Stimulated activated CD8-positive, alpha-beta memory T cell treated with anti-CD3 and anti-CD28 coated beads, Interleukin-7, amount 100 ng/mL, for 24 hours (primary cell): ENCODE measurements around the gene LRG1.

Experiments used
- DNase-seq: peaks from one replicate; pipeline ENCODE4 v3.0.0-alpha.2; 2020; ENCODE audit warnings: low read depth

Gene LRG1

GRCh38 chr19:4493104-4493928, 46.5 kb downstream of the LRG1 start:
- no peak for DNase-seq

GRCh38 chr19:4492337-4493103, 47.3 kb downstream of the LRG1 start:
- no peak for DNase-seq

GRCh38 chr19:4491446-4491845, 48.4 kb downstream of the LRG1 start:
- no peak for DNase-seq

GRCh38 chr19:4488496-4488895, 51.3 kb downstream of the LRG1 start:
- no peak for DNase-seq

DNA sequence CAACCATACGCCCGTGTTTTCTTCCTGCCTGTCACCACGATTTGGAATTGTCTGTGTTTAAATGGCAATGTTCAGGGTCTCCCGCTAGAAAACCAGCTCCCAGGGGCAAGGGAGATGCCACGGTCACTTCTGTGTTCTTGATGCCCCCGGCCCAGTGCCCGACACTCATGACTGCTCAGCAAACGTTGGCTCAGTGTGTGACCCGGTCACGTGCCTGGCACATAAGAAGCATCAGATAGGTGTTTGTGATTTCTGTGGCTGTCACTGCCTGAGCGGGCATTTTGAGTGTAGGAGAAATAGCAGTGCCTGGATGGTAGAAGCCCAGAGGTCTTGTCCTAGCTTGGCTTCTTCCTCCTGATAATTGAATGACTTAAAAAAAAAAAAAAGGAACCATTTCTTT, 52.3 kb downstream of the LRG1 start:
- no peak for DNase-seq
